ENCODE results near the gene MYRF. TPM values are rescaled to one million over a fixed set of nuclear protein-coding genes. Genes with fewer than 3 reads are reported as not detected.

The MYRF gene
- total RNA-seq, 2 experiments from 2014 or later: 0.31 to 0.49 TPM

DNA sequence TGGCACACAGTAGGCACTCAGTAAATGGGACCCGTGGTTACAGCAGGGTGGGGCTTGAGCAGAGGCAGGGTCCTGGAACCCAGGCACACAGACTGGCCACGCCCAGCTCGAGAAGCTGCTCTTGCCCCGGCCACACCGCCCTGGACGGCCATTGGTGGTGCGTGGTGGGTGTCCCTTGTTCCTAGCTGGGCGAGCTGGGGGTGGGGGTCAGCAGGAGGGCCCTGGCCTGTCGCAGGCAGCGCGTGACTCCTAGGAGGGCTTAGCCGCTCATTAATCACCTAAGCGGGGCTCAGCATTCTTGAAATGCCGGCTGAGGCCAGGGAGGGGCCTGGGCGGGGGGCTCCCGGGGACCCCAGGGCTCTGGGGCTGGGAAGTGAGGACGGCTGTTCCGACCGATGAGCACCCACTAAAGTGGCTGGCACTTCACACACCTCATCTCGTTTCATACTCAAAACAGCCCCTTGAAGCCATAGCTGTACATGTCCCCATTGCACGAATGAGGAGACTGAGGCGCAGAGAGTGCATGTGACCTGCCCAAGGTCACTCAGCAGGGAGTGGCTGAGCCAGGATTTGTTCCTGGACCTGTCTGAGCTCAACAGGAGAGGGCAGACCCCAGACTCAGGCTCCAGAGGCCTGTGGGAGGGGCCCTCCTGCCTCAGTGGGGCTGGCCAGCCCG is 11.6 kb downstream of the MYRF start:
- ATAC-seq (ENCODE audit: poor library complexity): no peak
- no peaks in the 10 kb centered on the region for H3K4me1 ChIP-seq (ENCODE audit: insufficient read depth, low read length)

GRCh38 chr11:61764606-61765260 is 12.3 kb downstream of the MYRF start:
- Histone ChIP-seq H3K27me3 (ENCODE audit: control insufficient read depth in 1 of 2, insufficient read depth in 2 of 2, low read length in 2 of 2) (no peaks in the 10 kb centered on the region), H3K36me3 (ENCODE audit: insufficient read depth, low read length) (no peaks in the 10 kb centered on the region), H3K4me3 (ENCODE audit: low read length) (no peak overlapping the region), H3K27ac (ENCODE audit: low read depth in 1 of 2, low read length in 2 of 2) (no peak overlapping the region), H3K9me3 (ENCODE audit: control insufficient read depth in 1 of 2, insufficient read depth in 1 of 2, low read length in 2 of 2) (no peaks in the 10 kb centered on the region), H3K4me1 (ENCODE audit: insufficient read depth, low read length) (no peaks in the 10 kb centered on the region)
- no peaks in the 10 kb centered on the region for H3K9me3 Mint-ChIP-seq
- CTCF ChIA-PET: no interaction called here
- DNase-seq (no peak), ATAC-seq (ENCODE audit: poor library complexity) (no peak)
- POLR2A ChIA-PET: no interaction called here
- no peaks in the 10 kb centered on the region for H3K4me1 Mint-ChIP-seq (ENCODE audit: low read depth)
- H3K4me3 Mint-ChIP-seq: no peak overlapping the region
- H3K36me3 Mint-ChIP-seq (ENCODE audit: low read depth): no peaks in the 10 kb centered on the region
- intact Hi-C loops (cut with DNase I, micrococcal nuclease): no loop called here
- TF ChIP-seq, protein P1, sequence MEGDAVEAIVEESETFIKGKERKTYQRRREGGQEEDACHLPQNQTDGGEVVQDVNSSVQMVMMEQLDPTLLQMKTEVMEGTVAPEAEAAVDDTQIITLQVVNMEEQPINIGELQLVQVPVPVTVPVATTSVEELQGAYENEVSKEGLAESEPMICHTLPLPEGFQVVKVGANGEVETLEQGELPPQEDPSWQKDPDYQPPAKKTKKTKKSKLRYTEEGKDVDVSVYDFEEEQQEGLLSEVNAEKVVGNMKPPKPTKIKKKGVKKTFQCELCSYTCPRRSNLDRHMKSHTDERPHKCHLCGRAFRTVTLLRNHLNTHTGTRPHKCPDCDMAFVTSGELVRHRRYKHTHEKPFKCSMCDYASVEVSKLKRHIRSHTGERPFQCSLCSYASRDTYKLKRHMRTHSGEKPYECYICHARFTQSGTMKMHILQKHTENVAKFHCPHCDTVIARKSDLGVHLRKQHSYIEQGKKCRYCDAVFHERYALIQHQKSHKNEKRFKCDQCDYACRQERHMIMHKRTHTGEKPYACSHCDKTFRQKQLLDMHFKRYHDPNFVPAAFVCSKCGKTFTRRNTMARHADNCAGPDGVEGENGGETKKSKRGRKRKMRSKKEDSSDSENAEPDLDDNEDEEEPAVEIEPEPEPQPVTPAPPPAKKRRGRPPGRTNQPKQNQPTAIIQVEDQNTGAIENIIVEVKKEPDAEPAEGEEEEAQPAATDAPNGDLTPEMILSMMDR (IDR thresholded peaks at IDR 0.05): no peak
- peaks cover 7% of the 10 kb centered on the region for H3K27me3 Mint-ChIP-seq
- no peak overlapping the region for H3K27ac Mint-ChIP-seq

More for the DNA sequence above, 11.6 kb downstream of the MYRF start:
- no peaks in the 10 kb centered on the region for H3K9me3 Mint-ChIP-seq
- H3K4me3 ChIP-seq (ENCODE audit: low read length): no peak overlapping the region
- intact Hi-C loops (cut with DNase I, micrococcal nuclease): no loop called here
- no peaks in the 10 kb centered on the region for H3K4me1 Mint-ChIP-seq (ENCODE audit: low read depth)
- H3K36me3 ChIP-seq (ENCODE audit: insufficient read depth, low read length): no peaks in the 10 kb centered on the region
- no peak overlapping the region for H3K4me3 Mint-ChIP-seq
- no peaks in the 10 kb centered on the region for H3K27me3 ChIP-seq (ENCODE audit: control insufficient read depth in 1 of 2, insufficient read depth in 2 of 2, low read length in 2 of 2)
- H3K27me3 Mint-ChIP-seq: peaks cover 7% of the 10 kb centered on the region
- TF ChIP-seq, protein P1 (IDR thresholded peaks at IDR 0.05): no peak
- no peak overlapping the region for H3K27ac Mint-ChIP-seq
- H3K9me3 ChIP-seq (ENCODE audit: control insufficient read depth in 1 of 2, insufficient read depth in 1 of 2, low read length in 2 of 2): no peaks in the 10 kb centered on the region
- no peak overlapping the region for H3K27ac ChIP-seq (ENCODE audit: low read depth in 1 of 2, low read length in 2 of 2)
- ChIA-PET POLR2A (no interaction called here), CTCF (no interaction called here)
- DNase-seq: no peak
- H3K36me3 Mint-ChIP-seq (ENCODE audit: low read depth): no peaks in the 10 kb centered on the region

DNA sequence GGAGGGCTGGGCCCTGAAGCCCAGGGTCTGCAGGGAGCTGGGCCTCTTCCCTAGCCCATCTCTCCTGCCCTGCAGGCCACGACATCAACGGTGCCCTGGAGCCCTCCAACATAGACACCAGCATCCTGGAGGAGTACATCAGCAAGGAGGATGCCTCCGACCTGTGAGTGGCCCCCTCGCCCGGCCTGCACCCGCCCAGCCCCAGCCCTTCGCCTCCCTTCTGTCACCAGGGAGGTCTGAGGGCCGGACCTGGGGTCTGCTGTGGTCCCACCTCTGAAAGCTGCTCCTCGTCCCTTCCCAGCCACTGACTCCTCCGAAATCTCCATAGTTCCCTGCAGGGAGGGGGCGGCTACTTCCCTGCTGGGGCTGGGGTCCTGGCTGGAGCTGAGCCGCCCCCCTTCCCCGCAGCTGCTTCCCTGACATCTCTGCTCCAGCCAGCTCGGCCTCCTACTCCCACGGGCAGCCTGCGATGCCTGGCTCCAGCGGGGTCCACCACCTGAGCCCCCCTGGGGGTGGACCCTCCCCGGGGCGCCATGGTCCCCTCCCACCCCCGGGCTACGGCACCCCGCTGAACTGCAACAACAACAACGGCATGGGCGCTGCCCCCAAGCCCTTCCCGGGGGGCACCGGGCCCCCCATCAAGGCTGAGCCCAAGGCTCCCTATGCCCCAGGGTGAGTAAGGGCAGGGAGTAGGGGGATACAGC is 13.3 kb downstream of the MYRF start:
- H3K27me3 Mint-ChIP-seq: peaks cover 7% of the 10 kb centered on the region
- CTCF ChIA-PET: interaction anchor here (1.4 kb wide), 1 partner anchor 32 kb away, joined by 3 read pairs; no protein-coding TSS in a partner anchor
- no peaks in the 10 kb centered on the region for H3K36me3 ChIP-seq (ENCODE audit: insufficient read depth, low read length)

More for the DNA sequence above, 13.3 kb downstream of the MYRF start:
- Mint-ChIP-seq H3K9me3 (no peaks in the 10 kb centered on the region), H3K4me1 (ENCODE audit: low read depth) (no peaks in the 10 kb centered on the region), H3K27ac (no peak overlapping the region), H3K36me3 (ENCODE audit: low read depth) (no peaks in the 10 kb centered on the region), H3K4me3 (no peak overlapping the region)
- no peaks in the 10 kb centered on the region for H3K27me3 ChIP-seq (ENCODE audit: control insufficient read depth in 1 of 2, insufficient read depth in 2 of 2, low read length in 2 of 2)
- H3K9me3 ChIP-seq (ENCODE audit: control insufficient read depth in 1 of 2, insufficient read depth in 1 of 2, low read length in 2 of 2): no peaks in the 10 kb centered on the region
- DNase-seq (no peak), ATAC-seq (ENCODE audit: poor library complexity) (no peak)
- intact Hi-C loops (cut with DNase I, micrococcal nuclease): no loop called here
- H3K4me1 ChIP-seq (ENCODE audit: insufficient read depth, low read length): no peaks in the 10 kb centered on the region
- no peak overlapping the region for H3K27ac ChIP-seq (ENCODE audit: low read depth in 1 of 2, low read length in 2 of 2)
- no peak overlapping the region for H3K4me3 ChIP-seq (ENCODE audit: low read length)
- POLR2A ChIA-PET: no interaction called here
- TF ChIP-seq, protein P1 (IDR thresholded peaks at IDR 0.05): no peak

All from CD4-positive, alpha-beta T cell (primary cell).